BJ (cell line): ENCODE measurements around the gene SERPINA7. TPM values are rescaled to one million over a fixed set of nuclear protein-coding genes. Genes with fewer than 3 reads are reported as not detected.

ENCODE experiments used
- CTCF ChIA-PET: fragments of 350-600 bp; formaldehyde crosslinking; extraction: SDS; loops from one replicate; lab custom pipeline; 2021; ENCODE audit warnings: antibody characterized with exemption, inconsistent platforms; lab: Yijun Ruan, JAX
- POLR2A ChIA-PET: fragments of 300-600 bp; sonication (Branson Sonifier 250); formaldehyde crosslinking; extraction: SDS; loops from one replicate; lab custom pipeline; 2021; ENCODE audit warnings: antibody characterized with exemption; lab: Charles Lee
- DNase-seq: peaks from one replicate; pipeline ENCODE4 v3.0.0-alpha.2; 2011; ENCODE audit warnings: low read depth
- H3K27me3 ChIP-seq: 2 replicates; pipeline ENCODE4 v1.6.0; 2011; ENCODE audit warnings: low read length; ENCODE audit not compliant: control insufficient read depth, insufficient read depth
- H3K36me3 ChIP-seq: 2 replicates; pipeline ENCODE4 v1.5.1; 2011; ENCODE audit warnings: low read length; ENCODE audit not compliant: control insufficient read depth, insufficient read depth
- H3K4me3 ChIP-seq: 2 replicates; pipeline ENCODE4 v1.5.1; 2011; ENCODE audit warnings: low read depth, mild to moderate bottlenecking, control low read depth, low read length
- polyA plus RNA-seq: library from polyadenylated mRNA; depleted of rRNA; stranded (reverse); fragments of >200 nt; gene quantifications from 2 replicates; pipeline ENCODE4 v1.2.3, GENCODE V29; 2011
- TF ChIP-seq, protein P1 (sequence below): IDR thresholded peaks from 2 replicates; pipeline ENCODE4 v1.5.1; 2011; ENCODE audit warnings: low read depth, mild to moderate bottlenecking, control low read depth, inconsistent platforms, low read length, moderate library complexity; ENCODE audit not compliant: insufficient read depth

The SERPINA7 gene
- polyA plus RNA-seq, 1 experiment = not detected

DNA sequence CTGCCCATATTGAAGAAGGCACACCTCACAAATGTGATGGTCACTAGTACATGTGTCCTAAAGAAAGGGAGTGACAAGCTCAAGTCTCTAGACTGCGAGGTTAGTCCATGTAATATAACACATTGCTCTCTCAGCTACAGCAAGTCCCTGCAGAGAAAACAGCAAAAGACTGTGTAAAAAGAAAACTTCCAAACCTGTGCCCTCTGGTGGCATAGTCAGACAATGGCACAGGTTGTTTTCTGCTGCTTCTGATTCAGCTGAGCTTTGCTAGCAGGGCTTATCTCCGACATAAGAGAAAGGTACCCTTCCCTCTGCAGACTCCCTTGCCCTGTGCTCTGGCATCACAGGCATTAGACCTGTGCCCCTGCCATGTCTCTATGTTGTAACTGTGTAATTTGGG, 1.4 kb upstream of the SERPINA7 start:
- H3K27me3 ChIP-seq = no peaks in the 10 kb centered on the region
- ChIA-PET CTCF (no interaction called here), POLR2A (no interaction called here)
- H3K4me3 ChIP-seq = no peak overlapping the region
- DNase-seq = no peak
- TF ChIP-seq, protein P1, sequence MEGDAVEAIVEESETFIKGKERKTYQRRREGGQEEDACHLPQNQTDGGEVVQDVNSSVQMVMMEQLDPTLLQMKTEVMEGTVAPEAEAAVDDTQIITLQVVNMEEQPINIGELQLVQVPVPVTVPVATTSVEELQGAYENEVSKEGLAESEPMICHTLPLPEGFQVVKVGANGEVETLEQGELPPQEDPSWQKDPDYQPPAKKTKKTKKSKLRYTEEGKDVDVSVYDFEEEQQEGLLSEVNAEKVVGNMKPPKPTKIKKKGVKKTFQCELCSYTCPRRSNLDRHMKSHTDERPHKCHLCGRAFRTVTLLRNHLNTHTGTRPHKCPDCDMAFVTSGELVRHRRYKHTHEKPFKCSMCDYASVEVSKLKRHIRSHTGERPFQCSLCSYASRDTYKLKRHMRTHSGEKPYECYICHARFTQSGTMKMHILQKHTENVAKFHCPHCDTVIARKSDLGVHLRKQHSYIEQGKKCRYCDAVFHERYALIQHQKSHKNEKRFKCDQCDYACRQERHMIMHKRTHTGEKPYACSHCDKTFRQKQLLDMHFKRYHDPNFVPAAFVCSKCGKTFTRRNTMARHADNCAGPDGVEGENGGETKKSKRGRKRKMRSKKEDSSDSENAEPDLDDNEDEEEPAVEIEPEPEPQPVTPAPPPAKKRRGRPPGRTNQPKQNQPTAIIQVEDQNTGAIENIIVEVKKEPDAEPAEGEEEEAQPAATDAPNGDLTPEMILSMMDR = no peak
- no peaks in the 10 kb centered on the region for H3K36me3 ChIP-seq

DNA sequence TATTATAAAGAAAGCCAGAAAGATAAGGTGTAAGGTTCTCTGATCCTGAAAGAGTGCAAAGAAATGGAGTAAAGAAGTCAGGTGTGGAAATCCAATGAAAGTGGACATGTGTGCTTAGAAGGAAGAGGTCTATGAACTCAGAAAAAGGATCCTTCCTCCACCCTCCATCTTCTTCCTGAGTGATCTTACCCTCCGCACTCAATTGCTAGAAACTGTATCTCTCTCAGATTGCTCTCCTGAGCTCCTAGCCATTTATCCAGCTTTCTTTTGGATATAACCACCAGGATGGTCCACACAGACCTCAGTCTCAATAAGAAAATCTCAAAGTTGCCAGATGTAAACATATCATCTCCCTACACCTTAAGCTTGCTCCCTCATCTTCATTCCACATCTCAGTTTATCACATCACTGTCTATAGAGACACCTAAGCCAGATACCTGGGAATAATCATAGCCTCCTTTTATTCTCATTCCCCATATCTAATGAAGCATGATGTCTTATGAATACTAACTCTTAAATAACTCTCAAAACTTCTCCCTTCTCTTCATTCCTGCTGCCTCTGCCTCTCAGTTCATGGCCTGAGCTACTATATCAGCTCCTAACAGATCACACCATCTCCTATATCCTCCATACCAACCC, 573 bp downstream of the SERPINA7 start:
- Histone ChIP-seq H3K4me3 (no peak overlapping the region), H3K36me3 (no peaks in the 10 kb centered on the region), H3K27me3 (no peaks in the 10 kb centered on the region)
- ChIA-PET POLR2A (no interaction called here), CTCF (no interaction called here)
- TF ChIP-seq, protein P1 = no peak
- DNase-seq = no peak

DNA sequence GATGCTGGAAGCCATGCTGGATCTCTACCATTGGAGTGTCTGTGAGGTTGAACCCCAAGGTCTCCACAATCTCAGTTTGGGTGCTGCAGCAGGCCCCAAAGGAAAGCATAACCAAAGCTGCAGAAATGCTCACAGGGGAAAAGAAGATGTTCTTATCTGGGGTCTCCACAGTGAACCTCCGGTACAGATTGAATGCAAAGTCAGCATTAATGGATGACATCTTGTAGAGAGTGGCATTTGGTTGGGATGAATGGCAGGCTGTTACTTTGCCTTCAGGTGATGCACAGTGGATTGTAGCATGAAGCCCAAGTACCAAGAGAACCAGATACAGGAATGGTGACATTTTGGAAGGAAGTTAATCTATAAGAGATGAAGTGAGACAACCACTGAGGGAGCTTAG, 1.8 kb downstream of the SERPINA7 start:
- Histone ChIP-seq H3K4me3 (no peak overlapping the region), H3K36me3 (no peaks in the 10 kb centered on the region), H3K27me3 (no peaks in the 10 kb centered on the region)
- ChIA-PET POLR2A (no interaction called here), CTCF (no interaction called here)
- TF ChIP-seq, protein P1 = no peak
- DNase-seq = no peak

DNA sequence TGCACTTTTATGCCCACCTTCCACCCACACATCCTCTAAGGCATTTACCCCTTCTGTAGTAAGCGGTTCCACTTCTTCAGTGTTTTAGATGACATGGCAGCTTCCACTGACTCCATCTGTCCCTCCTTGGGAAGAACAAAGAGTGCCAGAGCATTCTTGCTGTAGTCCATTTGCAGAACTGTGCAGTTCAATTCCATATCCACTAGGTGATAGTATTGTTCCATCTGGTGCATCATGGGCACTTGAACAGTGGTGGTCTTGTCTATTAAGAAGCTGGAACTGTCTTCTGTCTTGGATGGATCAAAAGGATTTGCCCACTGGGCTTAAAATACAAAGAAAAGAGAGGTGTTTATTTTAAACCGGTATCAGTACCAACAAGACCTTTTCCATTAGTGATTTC, 3.5 kb downstream of the SERPINA7 start:
- POLR2A ChIA-PET = no interaction called here

DNA sequence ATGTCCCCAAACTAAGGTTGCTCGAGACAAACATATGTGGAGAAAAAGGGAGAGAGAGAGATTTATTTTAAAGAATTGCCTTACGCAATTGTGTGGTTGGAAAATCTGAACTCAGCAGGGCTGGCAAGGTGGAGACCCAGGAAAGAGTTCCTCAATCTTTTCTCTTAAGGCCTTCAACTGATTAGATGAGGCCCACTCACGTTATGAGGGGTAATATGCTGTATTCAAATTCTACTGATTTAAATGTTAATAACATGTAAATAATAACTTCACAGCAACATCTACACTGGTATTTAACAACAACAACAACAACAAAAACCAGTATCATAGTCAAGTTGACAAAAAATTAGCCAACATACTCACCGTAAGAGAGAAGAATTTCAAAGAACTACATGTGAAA, 14.6 kb downstream of the SERPINA7 start:
- Histone ChIP-seq H3K4me3 (no peak overlapping the region), H3K36me3 (no peaks in the 10 kb centered on the region), H3K27me3 (no peaks in the 10 kb centered on the region)
- TF ChIP-seq, protein P1 = no peak
- no peak for DNase-seq
- CTCF ChIA-PET = no interaction called here
- POLR2A ChIA-PET = no interaction called here

More for the DNA sequence above, 3.5 kb downstream of the SERPINA7 start:
- Histone ChIP-seq H3K4me3 (no peak overlapping the region), H3K27me3 (no peaks in the 10 kb centered on the region), H3K36me3 (no peaks in the 10 kb centered on the region)
- TF ChIP-seq, protein P1 = no peak
- CTCF ChIA-PET = no interaction called here
- no peak for DNase-seq
